GM18868 (cell line): ENCODE results near the gene KY.

Source experiments
- ATAC-seq: cut with Tn5 transposase; IDR thresholded peaks from one replicate; pipeline ENCODE4 v1.9.1; 2021; ENCODE audit warnings: mild to moderate bottlenecking, moderate library complexity; ENCODE audit not compliant: unreplicated experiment

The KY gene

DNA sequence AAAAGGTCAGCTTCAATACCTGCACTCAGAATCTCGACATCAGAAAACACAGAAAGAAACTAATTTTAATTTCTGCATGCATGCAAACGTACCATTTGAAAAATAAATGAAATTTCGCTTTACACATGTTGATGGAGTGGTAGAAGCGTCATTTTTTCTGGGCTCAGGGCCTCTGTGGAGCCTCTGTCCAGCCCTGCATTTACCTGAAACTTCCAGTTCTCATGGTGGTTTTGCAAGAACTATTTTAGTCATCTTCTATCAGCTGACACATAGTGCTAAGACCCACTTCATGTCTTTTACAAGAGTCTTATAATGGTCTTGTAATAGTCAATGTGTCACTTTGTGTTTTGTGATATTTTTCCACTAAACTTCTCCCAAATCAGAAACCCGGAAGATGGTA, 5.3 kb downstream of the KY start:
- no peak for ATAC-seq

DNA sequence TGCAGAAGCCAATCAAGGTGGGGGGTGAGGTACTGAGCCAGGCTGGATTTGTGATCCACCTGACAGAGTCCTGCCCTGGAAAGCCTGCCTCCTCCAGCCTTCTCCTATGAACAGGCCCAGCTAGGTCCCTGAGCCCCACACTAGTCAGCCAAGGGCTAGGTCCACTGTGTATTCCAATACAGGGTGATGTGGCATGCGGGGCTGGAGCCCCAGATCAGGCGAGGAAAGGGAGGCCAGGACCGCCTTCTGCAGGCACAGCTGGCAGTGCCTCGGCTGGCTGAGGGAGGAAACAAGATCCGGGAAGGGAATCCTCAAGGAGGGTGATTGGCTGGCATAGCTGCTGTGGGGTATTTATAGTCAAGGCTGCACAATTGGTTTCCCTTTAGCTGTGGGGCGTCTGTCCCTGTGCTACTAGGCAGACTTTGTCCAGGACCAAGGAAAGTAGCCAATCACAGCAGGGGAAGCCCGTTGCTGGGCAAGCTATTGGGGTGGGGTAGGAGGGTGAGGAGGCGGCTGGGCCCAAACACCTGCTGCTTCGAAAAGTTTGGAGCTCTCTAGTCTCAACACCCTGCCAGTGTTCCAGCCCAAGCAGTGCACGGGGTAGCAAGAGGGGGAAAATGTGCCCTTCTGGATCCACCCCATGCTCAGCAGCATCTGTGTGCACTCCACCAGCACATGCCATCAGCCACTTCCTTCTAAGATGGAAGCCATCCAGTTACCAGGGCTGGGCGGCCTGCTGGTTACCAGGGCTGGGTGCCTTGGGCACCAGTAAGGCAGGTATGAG, 5.9 kb downstream of the KY start:
- ATAC-seq = no peak

DNA sequence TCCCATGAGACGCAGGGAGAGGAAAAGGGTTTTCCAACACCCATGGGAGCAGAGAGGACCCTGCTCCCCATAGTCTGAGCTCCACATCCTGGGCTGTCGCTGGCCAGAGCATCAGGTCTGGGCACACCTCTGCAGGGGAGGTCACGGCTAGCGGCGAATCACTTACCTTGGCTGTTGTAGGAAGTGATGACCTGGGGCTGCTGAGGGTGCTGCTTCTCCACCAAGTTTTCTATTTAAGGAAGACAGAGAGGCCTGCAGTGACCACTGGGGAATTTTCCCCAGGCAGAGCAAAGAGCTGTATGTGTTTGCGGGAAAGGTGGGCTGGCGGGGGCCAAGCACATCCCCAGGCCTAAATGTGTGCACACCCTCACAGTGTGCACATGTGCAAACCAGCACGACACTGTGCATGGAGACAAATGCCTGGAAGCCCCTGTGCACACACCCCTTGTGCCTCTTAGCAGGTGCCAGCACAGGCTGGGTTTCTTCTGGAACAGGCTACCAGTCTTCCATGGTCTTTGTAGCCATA, 7.6 kb downstream of the KY start:
- ATAC-seq = no peak

DNA sequence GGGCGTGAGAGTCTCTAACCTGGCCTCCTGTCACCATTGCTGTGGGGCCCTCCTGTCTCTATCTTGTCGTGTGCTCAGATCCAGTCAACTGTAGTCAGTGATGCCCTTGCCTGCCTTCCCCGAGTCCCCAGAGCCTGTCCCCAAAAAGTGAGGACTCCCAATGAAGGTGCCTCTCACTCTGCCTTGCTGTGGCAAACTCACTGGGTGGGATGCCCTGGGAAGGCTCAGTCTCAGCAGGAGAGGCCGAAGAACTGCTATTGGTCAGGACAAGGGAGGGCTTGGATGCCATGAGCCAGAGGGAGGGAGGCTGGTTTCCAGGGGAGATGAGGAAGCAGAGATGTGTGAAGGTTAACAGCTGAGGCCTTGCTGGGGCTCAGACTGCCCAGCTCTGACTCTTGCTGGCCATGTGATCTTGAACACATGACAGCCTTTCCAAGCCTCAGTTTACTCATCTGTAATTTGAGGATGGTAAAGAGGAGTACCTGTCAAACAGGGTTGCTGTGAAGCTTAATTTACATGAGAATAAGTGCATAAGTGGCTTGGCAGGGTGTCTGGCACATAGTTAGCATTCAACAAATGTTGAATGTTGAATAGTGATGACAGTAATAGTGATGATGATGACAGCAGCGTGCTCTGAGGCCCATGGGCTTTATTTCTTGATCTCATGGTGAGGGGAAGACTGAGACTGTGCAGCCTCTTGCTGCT, 8.2 kb downstream of the KY start:
- no peak for ATAC-seq

DNA sequence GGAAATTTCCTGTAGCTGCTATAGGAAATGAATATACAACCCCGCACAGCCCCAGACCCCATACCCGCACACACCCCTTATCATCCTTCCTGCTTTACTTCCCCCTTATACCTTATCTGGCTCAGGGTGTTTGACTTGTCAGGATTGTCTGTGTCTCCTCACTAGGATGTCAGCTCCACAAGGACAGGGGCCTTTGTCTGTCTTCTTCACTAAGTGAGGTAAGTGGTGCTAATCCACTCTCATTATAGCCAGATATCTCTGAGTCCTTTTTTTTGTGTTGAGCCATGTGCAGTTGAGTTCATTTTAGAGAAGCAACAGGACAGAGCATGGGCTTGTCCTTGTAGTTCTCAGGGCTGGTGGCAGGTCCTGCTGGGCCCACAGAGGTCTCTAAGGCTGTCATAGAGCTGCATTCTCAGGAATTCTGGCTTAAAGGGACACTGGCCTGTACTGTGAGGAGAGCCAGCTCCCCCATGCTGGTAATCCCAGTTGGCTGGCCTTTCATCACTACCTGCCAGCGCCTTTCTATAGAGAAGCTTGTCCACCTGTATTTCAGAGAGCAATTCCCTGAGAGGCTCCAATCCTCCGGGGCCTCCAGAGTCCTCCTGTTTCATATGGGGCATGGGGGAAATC, 9.0 kb downstream of the KY start:
- ATAC-seq = no peak

DNA sequence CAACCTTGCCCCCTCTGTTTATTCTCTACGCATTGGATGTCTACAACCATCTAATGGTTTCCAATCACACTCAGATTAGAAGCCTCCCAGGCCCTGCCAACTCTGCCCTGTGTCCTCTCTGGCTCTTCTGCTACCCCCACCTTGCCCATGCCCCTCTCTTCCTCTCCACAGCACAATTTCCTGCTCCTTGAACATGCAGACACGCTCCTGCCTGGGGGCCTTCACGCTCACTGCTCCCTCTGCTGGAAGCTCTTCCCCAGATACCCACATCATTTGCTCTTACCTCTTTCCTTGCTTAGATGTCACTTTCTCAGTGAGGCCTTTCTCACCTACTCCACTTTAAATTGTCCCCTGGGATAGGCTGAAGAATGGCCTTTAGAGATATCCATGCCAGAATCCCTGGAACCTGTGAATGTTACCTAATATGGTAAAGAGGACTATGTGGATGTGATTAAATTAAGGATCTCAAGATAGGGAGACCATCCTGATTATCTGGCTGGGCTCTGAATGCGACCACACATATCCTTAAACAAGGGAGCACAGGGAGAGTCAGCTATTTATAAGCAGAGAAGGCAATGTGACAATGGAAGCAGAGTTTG, 9.9 kb downstream of the KY start:
- no peak for ATAC-seq

DNA sequence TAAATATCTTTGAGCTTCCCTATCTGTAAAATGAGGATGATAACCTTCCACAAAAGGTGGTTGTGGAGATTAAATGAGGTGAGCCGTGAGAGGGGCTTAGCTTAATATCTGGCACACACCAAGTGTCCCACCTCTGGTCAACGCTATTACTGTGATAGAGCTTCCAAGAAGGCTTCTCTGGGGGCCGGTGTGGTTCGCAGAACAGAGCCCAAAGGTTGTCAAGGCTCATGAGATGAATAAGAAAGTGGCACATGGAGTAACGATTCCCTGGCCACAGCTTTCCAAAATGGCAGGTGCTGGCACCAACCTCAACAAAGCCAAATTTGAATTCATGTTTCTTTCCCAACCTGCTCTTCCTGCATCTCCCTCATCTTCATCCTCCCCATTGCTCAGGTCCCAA, 10.4 kb downstream of the KY start:
- no peak for ATAC-seq

DNA sequence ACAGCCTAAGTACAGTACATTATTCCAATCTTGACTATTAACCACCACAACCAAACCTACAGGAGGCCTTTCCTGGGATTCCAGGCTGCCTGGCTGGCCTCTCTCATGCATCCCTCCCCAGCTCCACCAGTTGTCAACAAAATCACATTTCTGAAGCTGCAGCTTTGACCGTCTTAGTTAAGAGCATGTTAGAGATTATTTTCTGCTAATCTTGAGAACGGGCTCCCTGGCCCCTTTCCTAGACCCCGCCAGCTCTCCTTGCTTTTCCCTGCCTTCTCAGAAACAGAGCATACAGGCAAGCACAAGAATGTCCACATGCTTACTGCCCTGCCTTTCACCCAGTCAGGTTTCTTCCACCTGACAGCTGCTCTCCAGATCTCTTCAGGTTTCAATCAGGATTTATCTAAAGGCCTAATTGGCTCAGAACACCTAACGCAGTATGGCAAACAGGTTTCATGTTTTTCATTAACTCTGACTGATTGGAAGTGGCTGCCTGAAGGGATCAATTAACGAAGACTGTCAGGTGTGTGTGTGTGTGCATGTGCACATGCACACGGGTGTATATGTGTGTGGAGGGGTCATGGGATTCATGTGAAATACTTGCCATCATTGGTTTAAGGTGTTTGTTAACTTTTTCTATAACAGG, 12.3 kb downstream of the KY start:
- ATAC-seq = no peak

DNA sequence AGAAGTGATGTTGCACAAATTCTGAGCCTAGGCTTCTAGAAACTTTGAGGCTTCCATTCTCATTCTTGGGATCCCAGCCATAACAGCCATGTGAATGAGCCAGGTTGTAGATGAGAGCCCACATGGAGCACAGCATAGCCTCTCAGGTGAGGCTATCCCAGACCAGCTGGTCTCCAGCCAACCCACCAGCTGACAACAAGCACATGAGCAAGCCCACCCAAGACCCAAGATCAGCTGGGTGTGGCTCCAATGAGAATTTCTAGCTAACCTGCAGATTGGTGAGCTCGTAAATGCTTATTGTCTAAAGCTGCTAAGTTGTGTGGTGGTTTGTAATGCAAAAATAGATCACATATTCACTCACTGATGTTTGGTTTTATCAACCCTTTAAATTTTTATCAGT, 14.4 kb downstream of the KY start:
- ATAC-seq = no peak

DNA sequence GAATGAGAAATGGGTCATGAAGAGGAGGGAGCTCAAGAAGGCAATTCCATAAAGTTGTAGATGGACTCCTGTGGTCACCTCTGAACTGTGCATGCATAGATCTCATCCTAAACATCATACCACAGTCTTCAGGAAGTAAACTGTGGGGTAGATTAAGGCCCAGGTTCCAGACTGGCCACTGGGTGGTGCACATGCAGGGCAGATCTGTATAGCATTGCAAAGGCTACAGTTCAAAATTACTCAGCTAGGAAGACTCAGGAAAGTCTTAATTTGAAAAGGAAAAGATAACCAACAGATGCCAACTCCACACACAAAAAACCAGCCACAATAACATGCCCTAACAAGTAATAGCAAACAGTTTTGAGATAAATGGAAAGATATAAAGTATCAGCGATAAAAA, 20.3 kb downstream of the KY start:
- no peak for ATAC-seq

DNA sequence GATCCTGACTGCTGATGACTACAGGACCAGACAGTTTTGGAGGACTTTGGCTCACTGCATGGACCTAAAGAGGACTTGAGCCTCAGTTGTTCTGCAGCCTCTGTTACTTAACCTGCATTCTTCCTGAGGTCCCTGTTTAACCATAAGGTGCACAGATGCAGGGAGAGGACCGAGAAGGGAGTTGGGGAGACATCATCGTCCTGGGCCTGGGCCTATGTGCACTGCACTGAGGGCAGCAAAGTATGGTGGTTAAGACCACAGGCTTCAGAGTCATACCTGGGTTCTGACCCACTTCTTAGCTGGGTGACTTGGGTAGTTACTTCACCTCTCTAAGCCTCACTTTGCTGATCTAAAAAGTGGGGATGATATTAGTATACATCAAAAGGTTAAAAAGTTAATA, 21.9 kb downstream of the KY start:
- ATAC-seq = no peak

DNA sequence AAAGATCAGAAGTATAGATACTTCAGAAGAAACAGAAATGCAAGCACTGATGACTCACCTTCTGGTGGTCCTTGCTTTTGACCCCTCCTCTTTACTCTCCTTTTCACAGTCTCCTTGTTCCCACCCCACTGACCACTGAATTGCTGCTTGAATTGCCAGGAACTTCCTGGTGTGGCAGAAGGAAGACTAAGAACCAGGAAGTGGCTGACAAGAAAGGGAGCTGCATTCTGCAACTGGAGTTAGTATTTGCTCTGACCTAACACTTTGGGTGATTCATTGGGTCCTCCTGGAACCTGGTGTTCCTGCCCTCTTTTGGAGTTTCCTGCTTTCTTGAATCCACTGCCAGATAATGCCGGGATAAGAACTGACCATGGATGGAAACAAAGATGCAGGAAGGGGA, 23.0 kb downstream of the KY start:
- no peak for ATAC-seq

DNA sequence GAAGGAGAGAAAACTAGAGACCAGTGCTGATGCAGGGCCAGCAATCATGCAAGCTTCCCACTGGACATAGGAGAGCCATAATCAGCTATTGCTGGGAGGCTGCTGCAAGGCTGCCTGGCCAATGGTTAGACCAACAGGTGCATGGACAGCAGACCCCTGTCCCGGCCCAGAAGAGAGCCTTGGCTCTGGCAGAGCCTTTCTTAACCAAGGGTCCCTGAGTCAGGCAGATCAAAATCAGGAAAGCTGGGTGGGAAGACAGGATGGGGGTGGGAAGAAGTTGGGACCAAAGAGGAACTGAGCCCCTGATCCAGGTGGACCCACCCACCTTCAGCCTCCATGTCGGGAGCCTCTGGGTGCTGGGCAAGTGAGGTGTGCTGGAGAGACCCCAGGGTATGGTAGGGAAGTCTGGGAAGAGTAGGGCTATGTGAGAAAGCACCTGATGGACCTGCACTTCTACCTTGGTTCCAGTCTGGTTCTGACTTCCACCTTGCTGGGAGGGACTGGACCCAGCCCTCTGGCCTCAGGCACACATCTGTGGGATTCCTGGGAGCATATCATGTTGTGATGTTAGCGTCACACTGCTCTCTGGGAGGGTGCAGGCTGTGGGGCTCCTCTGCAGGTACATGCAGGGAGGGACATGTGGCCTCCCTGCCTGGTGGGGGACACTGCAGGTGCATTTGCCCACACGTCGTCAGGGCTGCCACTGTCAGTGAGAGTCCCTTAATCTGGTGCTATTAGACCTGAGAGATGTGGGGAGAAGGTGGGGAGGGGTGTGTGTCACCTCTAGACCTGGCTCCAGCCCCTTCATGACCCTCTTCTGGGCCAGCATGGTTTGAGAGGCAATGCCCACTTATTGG, 24.7 kb downstream of the KY start:
- ATAC-seq = no peak

DNA sequence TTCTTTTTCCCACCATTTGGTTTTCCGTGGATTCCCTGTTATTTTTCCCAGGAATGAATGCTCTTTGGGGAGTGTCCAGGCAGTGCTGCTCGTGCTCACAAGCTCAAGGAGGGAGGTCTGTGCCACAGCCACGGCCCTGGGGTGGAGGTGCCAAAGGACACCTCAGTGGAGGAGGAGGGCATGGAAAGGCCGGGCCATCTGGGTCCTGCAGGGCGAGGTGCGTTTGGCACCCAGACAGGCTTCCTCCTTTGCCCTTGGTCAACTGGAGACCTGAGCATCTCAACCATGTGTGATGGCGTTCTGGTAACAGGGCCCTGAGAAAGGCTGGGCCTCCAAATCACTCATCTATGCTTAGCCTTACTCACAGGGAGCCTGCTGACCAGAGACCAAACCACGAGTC, 25.4 kb downstream of the KY start:
- no peak for ATAC-seq

DNA sequence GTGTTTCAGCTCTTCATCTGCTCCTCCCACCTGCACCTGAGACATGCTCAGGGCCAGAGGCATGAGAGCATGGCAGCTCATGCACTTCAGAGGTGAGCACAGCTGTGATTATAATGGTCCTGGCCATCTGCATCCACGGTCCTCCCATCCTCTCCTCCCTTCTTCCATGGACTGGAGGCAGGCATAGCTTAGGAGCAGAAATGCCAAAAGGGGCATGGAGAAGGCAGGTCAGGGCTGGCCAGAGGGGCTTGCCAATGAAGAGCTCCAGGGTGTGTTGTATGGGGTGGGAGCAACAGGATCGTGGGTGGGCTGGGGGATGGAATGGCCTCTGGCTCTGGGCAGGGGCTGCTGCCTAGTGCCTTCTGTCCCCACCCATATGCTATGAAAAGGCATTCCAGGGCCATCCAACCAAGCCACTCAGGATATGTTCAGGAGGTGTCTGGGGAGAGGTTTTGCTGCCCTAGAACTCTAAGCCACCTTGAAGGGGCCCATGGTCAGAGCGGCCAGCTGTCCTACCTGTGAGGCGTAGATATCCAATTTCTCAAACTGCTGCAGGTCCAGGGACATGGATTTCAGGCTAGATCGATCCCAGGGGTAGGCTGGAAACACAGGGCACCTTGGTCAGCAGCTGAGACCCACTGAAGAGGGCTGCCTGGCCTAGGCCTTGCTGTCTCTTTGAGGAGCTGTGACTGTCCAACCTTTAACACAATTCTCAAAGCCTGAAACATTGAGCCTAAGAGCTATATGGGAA, 26.1 kb downstream of the KY start:
- no peak for ATAC-seq

DNA sequence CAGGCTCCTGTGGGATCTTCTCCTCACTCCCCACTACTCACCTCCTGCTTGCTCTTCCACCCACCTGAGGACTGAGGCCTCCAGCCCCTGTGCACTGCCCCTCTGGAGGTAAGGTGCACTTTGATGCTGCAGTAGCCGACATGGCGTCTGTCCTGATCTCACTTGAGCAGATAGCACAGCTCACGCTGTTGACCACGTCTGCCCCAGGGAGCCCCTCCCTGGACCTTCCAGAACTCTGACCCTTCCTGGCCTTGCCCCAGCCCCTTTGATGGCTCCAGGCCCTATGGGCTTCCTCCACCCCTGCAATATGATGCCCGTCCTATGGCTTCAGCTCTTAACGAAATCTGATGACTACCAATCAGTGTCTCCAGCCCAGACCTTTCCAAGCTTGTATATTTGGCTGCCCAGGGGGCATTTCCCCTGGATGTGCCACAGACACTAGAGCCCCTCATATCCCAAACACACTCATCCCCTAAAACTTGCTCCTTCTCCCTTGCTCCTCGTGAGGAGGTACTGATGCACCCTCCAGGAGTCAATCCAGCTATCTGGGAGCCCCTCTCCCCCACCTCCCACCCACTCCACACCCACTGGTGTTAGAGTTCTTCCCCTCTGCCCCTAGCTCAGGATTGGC, 27.1 kb downstream of the KY start:
- no peak for ATAC-seq

DNA sequence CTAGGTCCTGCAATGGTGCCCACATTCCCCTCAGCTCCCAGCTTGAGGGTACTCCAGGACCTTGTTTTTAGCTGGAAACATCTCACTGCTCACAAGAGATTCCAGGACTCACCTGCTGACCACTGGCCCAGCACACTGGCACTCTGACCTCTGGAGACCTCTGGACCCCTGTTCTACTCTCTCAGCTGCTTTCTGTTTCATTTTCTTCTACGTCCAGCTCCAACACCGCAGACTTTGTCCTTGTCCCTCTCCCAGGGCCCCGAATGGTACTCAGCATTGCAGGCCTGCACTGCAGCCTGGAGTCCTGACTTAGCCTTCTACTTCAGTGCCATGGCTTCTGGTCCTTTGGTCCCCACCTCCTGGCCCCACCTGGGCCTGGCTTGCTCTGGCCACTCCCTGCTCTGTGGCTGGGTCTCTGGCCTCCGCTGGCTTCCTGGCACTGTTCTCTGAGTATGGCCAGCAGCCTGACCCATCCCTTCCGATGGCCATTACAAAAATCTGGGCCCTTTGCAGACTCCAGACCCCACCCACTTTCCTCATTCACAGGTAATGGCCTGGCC, 27.9 kb downstream of the KY start:
- ATAC-seq = no peak

DNA sequence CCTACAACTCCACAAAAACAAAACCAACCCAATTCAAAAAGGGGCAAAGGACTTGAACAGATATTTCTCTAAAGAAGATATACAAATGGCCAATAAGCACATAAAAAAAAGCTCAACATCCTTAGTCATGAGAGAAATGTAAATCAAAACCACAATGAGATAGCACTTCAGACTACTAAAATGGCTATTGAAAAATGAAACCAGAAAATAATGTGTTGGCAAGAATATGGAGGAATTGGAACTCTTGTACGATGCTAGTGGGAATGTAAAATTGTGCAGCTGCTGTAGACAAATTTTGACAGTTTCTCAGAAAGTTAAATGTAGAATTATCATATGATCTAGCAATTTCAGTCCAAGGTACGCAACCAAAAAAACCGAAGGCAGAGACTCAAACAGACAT, 29.0 kb downstream of the KY start:
- ATAC-seq = no peak
